GM19193 (cell line): ENCODE results near the gene AZGP1.

Experiments
- POLR2A ChIP-seq: IDR thresholded peaks from 4 replicates; pipeline ENCODE4 v1.6.1; 2011; ENCODE audit not compliant: insufficient read depth, insufficient read length; ENCODE audit errors: extremely low read depth

Gene AZGP1

GRCh38 chr7:99919814-99920112 lies 56.1 kb downstream of the AZGP1 start:
- TF ChIP-seq POLR2A: no peak

- TF ChIP-seq POLR2A: peak; percentile 93
These were observed 56.6 kb downstream of the AZGP1 start, which contains the start of gene TRIM4 for GRCh38 chr7:99918959-99919813. Gene TRIM4 (minus strand): TSS chr7:99919530. CDS start chr7:99919401, 129 bp downstream.
